A673 (cell line): ENCODE data around the gene SNTG2. TPM values are rescaled to one million over a fixed set of nuclear protein-coding genes. Genes with fewer than 3 reads are reported as not detected.

Experiments
- BruUV-seq: library from RNA; stranded (reverse); fragments of 400-500 nt; replicated peaks from 2 replicates; lab custom pipeline; 2021; lab: Mats Ljungman, UMichigan
- CTCF ChIA-PET: fragments of 300-600 bp; sonication (Branson Sonifier 250); formaldehyde crosslinking; loops from one replicate; lab custom pipeline; 2022; ENCODE audit warnings: antibody characterized with exemption; lab: Charles Lee
- POLR2A ChIA-PET: fragments of 300-600 bp; sonication (Branson Sonifier 250); formaldehyde crosslinking; loops from one replicate; lab custom pipeline; 2022; ENCODE audit warnings: antibody characterized with exemption; ENCODE audit not compliant: low non-redundant PET; lab: Charles Lee
- DNase-seq: peaks from one replicate; pipeline ENCODE4 v3.0.0-alpha.2; 2015; ENCODE audit warnings: low spot score
- H3K27ac ChIP-seq: fragments of 200-600 bp; sonication (generic); 2 replicates; pipeline ENCODE4 v1.5.1; 2016; ENCODE audit warnings: mixed run types, low read depth, mild to moderate bottlenecking, mixed read lengths, antibody characterized with exemption, low read length; ENCODE audit not compliant: poor library complexity, severe bottlenecking
- H3K27me3 ChIP-seq: fragments of 200-600 bp; sonication (generic); replicated peaks from 2 replicates; pipeline ENCODE4 v1.6.1; 2017; ENCODE audit warnings: mixed run types, low read depth, mild to moderate bottlenecking, mixed read lengths, antibody characterized with exemption, low read length; ENCODE audit not compliant: insufficient read depth, poor library complexity
- H3K36me3 ChIP-seq: fragments of 200-600 bp; sonication (generic); 2 replicates; pipeline ENCODE4 v1.6.1; 2016; ENCODE audit warnings: mixed run types, mild to moderate bottlenecking, mixed read lengths, antibody characterized with exemption, low read length; ENCODE audit not compliant: insufficient read depth, poor library complexity, severe bottlenecking
- H3K4me1 ChIP-seq: fragments of 200-600 bp; sonication (generic); 2 replicates; pipeline ENCODE4 v1.6.1; 2017; ENCODE audit warnings: mixed run types, mild to moderate bottlenecking, mixed read lengths, antibody characterized with exemption, low read length; ENCODE audit not compliant: insufficient read depth, poor library complexity, severe bottlenecking
- H3K4me3 ChIP-seq: fragments of 200-600 bp; sonication (generic); 2 replicates; pipeline ENCODE4 v1.5.1; 2016; ENCODE audit warnings: low read depth, mixed run types, mild to moderate bottlenecking, mixed read lengths, low read length; ENCODE audit not compliant: poor library complexity, severe bottlenecking
- H3K9me3 ChIP-seq: fragments of 200-600 bp; sonication (generic); 2 replicates; pipeline ENCODE4 v1.6.1; 2016; ENCODE audit warnings: mixed run types, low read depth, mild to moderate bottlenecking, mixed read lengths, antibody characterized with exemption, low read length; ENCODE audit not compliant: poor library complexity, severe bottlenecking
- CTCF ChIP-seq: fragments of 300-800, 200-600 bp; sonication (generic); conservative IDR thresholded peaks from 2 replicates; pipeline ENCODE4 v1.5.1; 2017; ENCODE audit warnings: low read depth, mild to moderate bottlenecking, antibody characterized with exemption, low read length, moderate library complexity, mixed read lengths
- EZH2 ChIP-seq: fragments of 200-600 bp; sonication (generic); IDR thresholded peaks from 2 replicates; pipeline ENCODE4 v1.6.1; 2017; ENCODE audit warnings: borderline replicate concordance, low read depth, mild to moderate bottlenecking, mixed read lengths, antibody characterized with exemption, low read length; ENCODE audit not compliant: poor library complexity, severe bottlenecking
- intact Hi-C: fragments of 100-400 bp; cut with micrococcal nuclease; formaldehyde crosslinking; loops from one replicate; pipeline ENCODE4 v1.10.0; 2022; ENCODE audit not compliant: unreplicated experiment
- total RNA-seq: library from RNA; stranded (reverse); gene quantifications from 2 replicates; pipeline ENCODE4 v1.2.3, GENCODE V29; 2021

SNTG2 gene
- total RNA-seq, 1 experiment from 2014 or later: 3.7 TPM

DNA sequence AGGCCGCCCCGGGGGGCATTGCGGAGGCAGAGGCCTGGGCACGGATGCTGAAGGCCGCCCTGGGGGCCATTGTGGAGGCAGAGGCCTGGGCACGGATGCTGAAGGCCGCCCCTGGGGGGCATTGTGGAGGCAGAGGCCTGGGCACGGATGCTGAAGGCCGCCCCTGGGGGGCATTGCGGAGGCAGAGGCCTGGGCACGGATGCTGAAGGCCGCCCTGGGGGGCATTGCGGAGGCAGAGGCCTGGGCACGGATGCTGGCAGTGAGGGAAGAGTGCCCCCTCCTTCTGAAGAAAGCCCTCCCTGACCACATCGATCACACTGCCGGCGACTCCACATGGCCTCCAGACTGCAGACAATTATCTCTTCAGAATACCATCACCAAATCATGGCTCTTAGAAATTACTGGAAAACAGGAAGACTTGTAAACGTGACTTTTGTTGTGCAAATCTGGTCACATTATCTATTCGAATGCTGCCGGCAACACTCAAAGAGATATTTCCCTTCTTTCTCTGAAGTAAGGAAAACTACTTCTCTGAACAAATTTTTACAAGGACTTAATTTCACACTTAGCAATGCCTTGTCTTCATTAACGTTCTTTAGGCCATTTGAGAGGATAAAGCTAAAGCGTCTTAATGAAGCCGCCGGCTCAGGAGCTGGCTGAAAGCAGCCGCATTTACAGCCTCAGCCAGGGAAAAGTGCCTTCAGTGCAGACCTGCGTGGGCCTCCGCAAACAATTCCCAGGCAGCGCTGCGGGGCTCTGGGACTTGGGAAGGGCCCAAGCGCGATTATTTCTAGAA, 18.1 kb upstream of the SNTG2 start:
- no TSS peak for BruUV-seq
- CTCF ChIA-PET: no interaction called here
- H3K4me1 ChIP-seq: no peaks in the 10 kb centered on the region
- DNase-seq: no peak
- no peaks in the 10 kb centered on the region for H3K27me3 ChIP-seq
- no peaks in the 10 kb centered on the region for H3K9me3 ChIP-seq
- no peak overlapping the region for H3K4me3 ChIP-seq
- no peaks in the 10 kb centered on the region for H3K36me3 ChIP-seq
- POLR2A ChIA-PET: no interaction called here
- H3K27ac ChIP-seq: no peak overlapping the region
- TF ChIP-seq CTCF (no peak), EZH2 (no peak)
- intact Hi-C loops: no loop called here

DNA sequence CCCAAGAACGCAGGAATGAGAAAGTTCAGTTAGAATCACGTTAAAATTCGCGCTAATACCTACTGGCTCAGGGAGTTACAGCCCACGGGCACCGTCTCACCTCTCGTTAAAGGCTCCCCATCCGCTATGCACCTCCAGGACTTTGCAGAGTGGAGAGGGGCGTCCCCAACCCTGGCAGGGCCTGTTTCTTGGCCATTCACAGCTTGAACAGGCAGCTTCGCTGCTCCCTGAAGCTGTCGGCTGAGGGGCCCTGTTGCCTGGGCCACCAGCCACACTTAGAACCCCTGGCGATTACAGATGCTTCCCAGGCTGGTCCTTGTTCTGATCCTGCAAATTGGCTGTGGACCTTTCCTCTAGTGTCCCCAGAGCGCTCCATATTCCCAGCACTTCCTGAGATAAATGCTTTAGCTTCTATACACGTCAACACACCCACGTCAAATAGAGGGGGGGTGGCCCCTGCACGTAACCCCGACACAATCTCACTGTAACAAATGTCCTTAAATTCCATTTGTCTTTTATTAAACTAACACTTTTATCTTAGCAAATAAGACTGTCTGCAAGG, 16.8 kb upstream of the SNTG2 start:
- CTCF ChIA-PET: no interaction called here
- TF ChIP-seq EZH2 (no peak), CTCF (no peak)
- intact Hi-C loops: no loop called here
- Histone ChIP-seq H3K27ac (no peak overlapping the region), H3K4me1 (no peaks in the 10 kb centered on the region), H3K27me3 (no peaks in the 10 kb centered on the region), H3K9me3 (no peaks in the 10 kb centered on the region), H3K36me3 (no peaks in the 10 kb centered on the region), H3K4me3 (no peak overlapping the region)
- BruUV-seq: no TSS peak
- DNase-seq: no peak
- POLR2A ChIA-PET: interaction anchor here (0.6 kb wide), 1 partner anchor 369 kb away, joined by 3 read pairs; no protein-coding TSS in a partner anchor

DNA sequence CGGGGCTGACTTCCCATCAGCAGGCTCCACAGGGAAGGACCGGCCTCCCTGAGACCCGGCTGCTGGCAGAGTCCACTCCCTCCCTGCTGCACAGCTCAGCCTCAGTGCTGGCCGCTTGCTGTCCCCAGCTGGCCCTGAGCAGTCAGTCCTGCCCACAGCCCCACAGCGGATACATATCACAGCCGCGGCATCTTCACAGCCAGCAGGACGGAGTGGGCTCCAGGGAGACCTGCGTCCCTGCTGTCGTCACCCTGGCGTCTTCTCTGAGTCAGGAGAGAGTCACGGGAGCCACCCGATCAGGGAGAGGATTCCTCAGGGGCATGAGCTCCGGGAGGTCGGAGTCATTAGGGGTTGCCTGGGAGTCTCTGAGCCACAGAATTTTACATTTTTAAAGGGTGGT, 13.1 kb upstream of the SNTG2 start:
- no peaks in the 10 kb centered on the region for H3K4me1 ChIP-seq
- intact Hi-C loops: no loop called here
- BruUV-seq: no TSS peak
- ChIA-PET CTCF (no interaction called here), POLR2A (no interaction called here)
- H3K27ac ChIP-seq: no peak overlapping the region
- no peaks in the 10 kb centered on the region for H3K9me3 ChIP-seq
- no peak for DNase-seq
- H3K36me3 ChIP-seq: no peaks in the 10 kb centered on the region
- no peaks in the 10 kb centered on the region for H3K27me3 ChIP-seq
- no peak overlapping the region for H3K4me3 ChIP-seq
- no peak for TF ChIP-seq CTCF
- no peak for TF ChIP-seq EZH2
